Chondrocyte (in vitro differentiated cells): ENCODE data around the gene RNF26. TPM values are rescaled to one million over a fixed set of nuclear protein-coding genes. Genes with fewer than 3 reads are reported as not detected.

Experiments
- DNase-seq: peaks from one replicate; pipeline ENCODE4 v3.0.0; 2021; ENCODE audit warnings: mixed read lengths, low spot score
- H3K27ac Mint-ChIP-seq: one replicate; pipeline ENCODE4 v1.8.0; 2021; ENCODE audit warnings: mild to moderate bottlenecking, moderate library complexity, mixed read lengths; ENCODE audit not compliant: unreplicated experiment
- H3K27me3 Mint-ChIP-seq: 2 replicates; pipeline ENCODE4 v1.8.0; 2021; ENCODE audit warnings: low read depth, mixed read lengths
- H3K36me3 Mint-ChIP-seq: 2 replicates; pipeline ENCODE4 v1.8.0; 2021; ENCODE audit warnings: low read depth, mixed read lengths
- H3K4me1 Mint-ChIP-seq: 2 replicates; pipeline ENCODE4 v1.8.0; 2021; ENCODE audit warnings: low read depth, mild to moderate bottlenecking, mixed read lengths
- H3K4me3 Mint-ChIP-seq: one replicate; pipeline ENCODE4 v1.8.0; 2021; ENCODE audit warnings: mild to moderate bottlenecking, moderate library complexity, mixed read lengths; ENCODE audit not compliant: unreplicated experiment
- H3K9me3 Mint-ChIP-seq: 2 replicates; pipeline ENCODE4 v1.8.0; 2021; ENCODE audit warnings: low read depth, mixed read lengths
- CTCF ChIP-seq: fragments of 200-600 bp; sonication (generic); IDR thresholded peaks from 2 replicates; pipeline ENCODE4 v1.5.0; 2021; ENCODE audit warnings: antibody characterized with exemption, mild to moderate bottlenecking, moderate library complexity
- total RNA-seq: library from RNA; stranded (reverse); gene quantifications from 3 replicates; pipeline ENCODE4 v1.2.1, GENCODE V29; 2021

Gene RNF26
- total RNA-seq, 1 donor from 2014 or later, result 22.8 TPM

GRCh38 chr11:119340335-119341221 is 6.3 kb downstream of the RNF26 start, which contains the start of gene C1QTNF5:
C1QTNF5 (minus strand) TSS chr11:119340883; CDS start chr11:119340397, 486 bp downstream.
- Mint-ChIP-seq H3K27me3 (peaks cover 11% of the 10 kb centered on the region), H3K4me3 (peak within 1 kb of the TSS; percentile 70), H3K4me1 (peaks cover 46% of the 10 kb centered on the region), H3K27ac (peak within 1 kb of the TSS; percentile 82), H3K9me3 (no peaks in the 10 kb centered on the region), H3K36me3 (no peaks in the 10 kb centered on the region)
- peak; percentile 84 for DNase-seq
- TF ChIP-seq CTCF, result no peak

DNA sequence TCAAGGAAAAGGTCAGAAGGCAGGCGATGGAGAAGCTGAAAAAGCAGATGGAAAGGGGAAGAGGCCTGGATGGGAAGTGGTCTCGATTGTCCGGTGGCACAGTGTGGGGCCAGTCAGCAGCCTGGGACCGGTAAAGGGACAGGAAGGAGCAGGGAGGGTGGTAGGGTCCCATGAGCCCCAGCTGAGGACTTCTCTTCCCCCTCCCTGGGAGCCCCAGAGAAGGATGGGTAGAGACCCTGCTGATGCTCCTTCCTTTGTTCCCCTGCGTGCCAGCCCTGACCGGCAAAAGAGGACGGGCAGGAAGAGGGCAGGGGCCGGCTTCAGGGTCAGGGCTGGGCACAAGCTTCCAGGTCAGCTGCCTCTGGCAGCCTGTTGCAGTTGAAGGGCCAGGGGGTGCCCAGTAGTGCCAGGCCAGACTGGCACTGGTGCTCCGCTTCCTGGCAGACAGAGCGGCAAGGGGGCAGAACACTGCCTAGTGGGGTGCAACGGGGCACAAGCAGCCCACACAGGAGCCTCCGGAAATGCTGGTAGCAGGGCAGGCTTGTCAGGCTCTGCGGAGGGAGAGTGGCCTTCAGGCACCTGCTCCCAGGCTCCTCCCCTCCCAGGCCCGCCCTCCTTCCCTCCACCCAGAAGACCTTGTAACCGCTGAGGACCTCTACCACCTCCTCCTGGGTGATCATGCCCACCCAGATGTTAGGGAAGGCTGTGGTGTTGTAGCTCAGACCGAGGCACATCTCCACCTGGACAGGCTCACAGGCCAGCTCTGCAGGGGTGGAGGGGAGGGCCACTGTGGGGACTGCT is 7.1 kb downstream of the RNF26 start:
- peak overlapping the region; percentile 82 for H3K27ac Mint-ChIP-seq
- peaks cover 38% of the 10 kb centered on the region for H3K4me1 Mint-ChIP-seq
- peak overlapping the region; percentile 70 for H3K4me3 Mint-ChIP-seq
- no peaks in the 10 kb centered on the region for H3K36me3 Mint-ChIP-seq
- no peak for TF ChIP-seq CTCF
- peak; percentile 70 for DNase-seq
- peaks cover 11% of the 10 kb centered on the region for H3K27me3 Mint-ChIP-seq
- H3K9me3 Mint-ChIP-seq, result no peaks in the 10 kb centered on the region

- H3K4me3 Mint-ChIP-seq, result no peak overlapping the region
- no peaks in the 10 kb centered on the region for H3K36me3 Mint-ChIP-seq
- peaks cover 37% of the 10 kb centered on the region for H3K4me1 Mint-ChIP-seq
- peaks cover 14% of the 10 kb centered on the region for H3K27me3 Mint-ChIP-seq
- no peak overlapping the region for H3K27ac Mint-ChIP-seq
- DNase-seq, result peak; percentile 58
- no peak for TF ChIP-seq CTCF
- no peaks in the 10 kb centered on the region for H3K9me3 Mint-ChIP-seq
These were observed 7.6 kb downstream of the RNF26 start for GRCh38 chr11:119342023-119342300.

GRCh38 chr11:119342362-119343130 is 8.2 kb downstream of the RNF26 start:
- peak; percentile 81 for DNase-seq
- Mint-ChIP-seq H3K27me3 (peaks cover 17% of the 10 kb centered on the region), H3K4me3 (no peak overlapping the region)

More at GRCh38 chr11:119342362-119343130, 8.2 kb downstream of the RNF26 start:
- Mint-ChIP-seq H3K36me3 (no peaks in the 10 kb centered on the region), H3K27ac (no peak overlapping the region), H3K4me1 (peaks cover 37% of the 10 kb centered on the region), H3K9me3 (no peaks in the 10 kb centered on the region)
- no peak for TF ChIP-seq CTCF
